HepG2 (cell line): ENCODE data around the gene TSPAN3. TPM values are rescaled to one million over a fixed set of nuclear protein-coding genes. Genes with fewer than 3 reads are reported as not detected.

ENCODE experiments used
- ATAC-seq: fragments of 200-7000 bp; cut with Tn5 transposase; 3 replicates; pipeline ENCODE4 v1.9.1; 2020; ENCODE audit warnings: mild to moderate bottlenecking, moderate library complexity
- BruUV-seq: library from RNA; stranded (reverse); fragments of 400-500 nt; replicated peaks from 2 replicates; lab custom pipeline; 2021; lab: Mats Ljungman, UMichigan
- CTCF ChIA-PET: fragments of 300-600 bp; formaldehyde crosslinking; extraction: SDS; loops from one replicate; lab custom pipeline; 2021; ENCODE audit warnings: low total read pairs, inconsistent platforms, low intra/inter-chr PET ratio; lab: Yijun Ruan, JAX
- POLR2A ChIA-PET: fragments of 350-600 bp; sonication (Branson Sonifier 250); formaldehyde crosslinking; loops from one replicate; lab custom pipeline; 2020; ENCODE audit warnings: antibody characterized with exemption, inconsistent platforms; lab: Yijun Ruan, JAX
- DNase-seq: peaks from one replicate; pipeline ENCODE4 v3.0.0-alpha.2; 2015; ENCODE audit warnings: low spot score
- FAIRE-seq: peaks from 3 replicates; lab custom pipeline; 2011; peaks lifted over from hg19 to GRCh38; lab: Jason Lieb, UNC
- H2AFZ ChIP-seq: one replicate; pipeline ENCODE4 v1.6.1; 2011; ENCODE audit warnings: low read length, inconsistent platforms
- H3K27ac ChIP-seq: fragments of 300-600 bp; 3 replicates; pipeline ENCODE4 v1.8.0; 2011; ENCODE audit warnings: mixed run types, mild to moderate bottlenecking, mixed read lengths, low read length, inconsistent platforms; ENCODE audit not compliant: insufficient read depth; ENCODE audit errors: extremely low read length
- H3K27me3 ChIP-seq, 2 experiments: fragments of 200-600 bp in 1 of 2; 2 replicates in 1 of 2; 3 replicates in 1 of 2; pipeline versions ENCODE4 v1.6.0 to v1.8.0; 2011; ENCODE audit warnings: low read length in 2 of 2, mild to moderate bottlenecking in 2 of 2, moderate library complexity in 2 of 2, inconsistent platforms in 1 of 2; ENCODE audit not compliant: insufficient read depth in 2 of 2, control insufficient read depth in 1 of 2
- H3K36me3 ChIP-seq, 2 experiments: fragments of 200-600 bp in 1 of 2; replicated peaks in 1 of 2; 2 replicates in 1 of 2; 3 replicates in 1 of 2; pipeline versions ENCODE4 v1.5.1 to v1.8.0; 2011; ENCODE audit warnings: low read length in 2 of 2, inconsistent platforms in 1 of 2; ENCODE audit not compliant: insufficient read depth in 2 of 2, control insufficient read depth in 1 of 2
- H3K4me1 ChIP-seq: 2 replicates; pipeline ENCODE4 v1.5.1; 2012; ENCODE audit warnings: low read length, inconsistent platforms; ENCODE audit not compliant: insufficient read depth
- H3K4me2 ChIP-seq: 2 replicates; pipeline ENCODE4 v1.6.0; 2011; ENCODE audit warnings: low read depth, low read length, inconsistent platforms
- H3K4me3 ChIP-seq, 3 experiments: fragments of 200-600 bp in 1 of 3; sonication (generic), shearing (Covaris generic) in 1 of 3; replicated peaks in 1 of 3; 2 replicates each; pipeline ENCODE4 v1.5.1; 2011 to 2016; ENCODE audit warnings: low read length in 3 of 3, inconsistent platforms in 2 of 3, low read depth in 2 of 3, mild to moderate bottlenecking in 2 of 3, control low read depth in 1 of 3, mixed read lengths in 1 of 3; ENCODE audit not compliant: insufficient read depth in 1 of 3
- H3K79me2 ChIP-seq: one replicate; pipeline ENCODE4 v1.6.1; 2011; ENCODE audit warnings: low read length, inconsistent platforms; ENCODE audit not compliant: insufficient read depth
- H3K9ac ChIP-seq: 2 replicates; pipeline ENCODE4 v1.6.0; 2011; ENCODE audit warnings: mild to moderate bottlenecking, low read depth, low read length, inconsistent platforms; ENCODE audit not compliant: insufficient read depth
- H3K9me3 ChIP-seq: 2 replicates; pipeline ENCODE4 v1.5.1; 2012; ENCODE audit warnings: mild to moderate bottlenecking, low read length
- H4K20me1 ChIP-seq: 2 replicates; pipeline ENCODE4 v1.6.0; 2011; ENCODE audit warnings: inconsistent platforms, mild to moderate bottlenecking, low read length, moderate library complexity; ENCODE audit not compliant: insufficient read depth
- CEBPB ChIP-seq: IDR thresholded peaks from 2 replicates; pipeline ENCODE4 v1.6.1; 2011; ENCODE audit warnings: low read depth, low read length, improper control_type of control experiment, borderline replicate concordance
- CEBPG ChIP-seq: IDR thresholded peaks from 2 replicates; pipeline ENCODE4 v1.6.1; 2016
- GATAD2A ChIP-seq: IDR thresholded peaks from 2 replicates; pipeline ENCODE4 v1.6.1; 2016
- HNF4A ChIP-seq: sonication (generic); formaldehyde crosslinking; IDR thresholded peaks from 2 replicates; pipeline ENCODE4 v1.4.0; 2020; ENCODE audit warnings: missing genetic modification reagents
- HNF4G ChIP-seq, 2 experiments: sonication (generic) in 1 of 2; formaldehyde crosslinking in 1 of 2; IDR thresholded peaks; 2 replicates each; pipeline versions ENCODE4 v1.4.0 to v1.6.1; 2011 to 2020; ENCODE audit warnings: borderline replicate concordance in 2 of 2, low read depth in 2 of 2, mild to moderate bottlenecking in 2 of 2, low read length in 1 of 2, missing genetic modification reagents in 1 of 2, moderate library complexity in 1 of 2
- PHF21A ChIP-seq: sonication (generic); formaldehyde crosslinking; IDR thresholded peaks from 2 replicates; pipeline ENCODE4 v1.5.0; 2020; ENCODE audit warnings: mild to moderate bottlenecking, missing genetic modification reagents
- SALL1 ChIP-seq: sonication (generic); formaldehyde crosslinking; IDR thresholded peaks from 2 replicates; pipeline ENCODE4 v1.8.0; 2022; ENCODE audit warnings: mild to moderate bottlenecking, missing genetic modification reagents
- ZIK1 ChIP-seq: sonication (generic); formaldehyde crosslinking; IDR thresholded peaks from 2 replicates; pipeline ENCODE4 v1.5.0; 2020; ENCODE audit warnings: mild to moderate bottlenecking, low read depth, missing genetic modification reagents, borderline replicate concordance
- ZNF768 ChIP-seq: sonication (generic); formaldehyde crosslinking; IDR thresholded peaks from 2 replicates; pipeline ENCODE4 v1.4.0; 2020; ENCODE audit warnings: missing genetic modification reagents
- ZNF891 ChIP-seq: sonication (generic); formaldehyde crosslinking; IDR thresholded peaks from 2 replicates; pipeline ENCODE4 v1.5.0; 2020; ENCODE audit warnings: mild to moderate bottlenecking, missing genetic modification reagents
- WGBS: methylation state at CpG from one replicate; pipeline ENCODE4 v1.1.6; 2017; ENCODE audit warnings: low lambda C conversion rate; 5-methylcytosine and 5-hydroxymethylcytosine counted together
- in situ Hi-C: cut with HindIII; loops from 2 replicates; pipeline ENCODE4 v1.10.0; 2017; ENCODE audit warnings: low pct_unique_long_range_greater_than_20kb; ENCODE audit not compliant: extremely low pct_ligation_motif_present
- intact Hi-C: fragments of 100-400 bp; cut with micrococcal nuclease; formaldehyde crosslinking; loops from one replicate; pipeline ENCODE4 v1.10.0; 2022; ENCODE audit not compliant: unreplicated experiment
- polyA plus RNA-seq, 8 experiments: library from polyadenylated mRNA; depleted of rRNA in 3 of 8; stranded (reverse) in 7 of 8; unstranded in 1 of 8; fragments of >200 nt; fragmentation: Illumina TruSeq in 4 of 8; extraction: Trizol in 4 of 8; gene quantifications; 2 replicates each; pipeline versions ENCODE4 v1.2.1 to v1.2.3, GENCODE V29; 2011 to 2016; ENCODE audit warnings: low read depth in 4 of 8, missing spikeins in 1 of 8, mixed read lengths in 1 of 8; ENCODE audit not compliant: insufficient read depth in 1 of 8
- total RNA-seq, 5 experiments: library from RNA; depleted of rRNA; stranded (reverse); fragments of >200 nt; fragmentation: Illumina TruSeq; extraction: Trizol; gene quantifications; 2 replicates each; pipeline ENCODE4 v1.2.3, GENCODE V29; 2016; ENCODE audit warnings: low read depth in 1 of 5
- TF ChIP-seq, protein P1 (sequence below): sonication (generic); formaldehyde crosslinking; IDR thresholded peaks from 2 replicates; pipeline ENCODE4 v1.8.1; 2023; ENCODE audit warnings: mild to moderate bottlenecking, moderate library complexity, missing genetic modification reagents

Gene TSPAN3
- total and polyA plus RNA-seq, 2 of the 13 experiments (the other 11 are each of a cell fraction or from before 2014, with no cell fraction given): 167 to 170 TPM

DNA sequence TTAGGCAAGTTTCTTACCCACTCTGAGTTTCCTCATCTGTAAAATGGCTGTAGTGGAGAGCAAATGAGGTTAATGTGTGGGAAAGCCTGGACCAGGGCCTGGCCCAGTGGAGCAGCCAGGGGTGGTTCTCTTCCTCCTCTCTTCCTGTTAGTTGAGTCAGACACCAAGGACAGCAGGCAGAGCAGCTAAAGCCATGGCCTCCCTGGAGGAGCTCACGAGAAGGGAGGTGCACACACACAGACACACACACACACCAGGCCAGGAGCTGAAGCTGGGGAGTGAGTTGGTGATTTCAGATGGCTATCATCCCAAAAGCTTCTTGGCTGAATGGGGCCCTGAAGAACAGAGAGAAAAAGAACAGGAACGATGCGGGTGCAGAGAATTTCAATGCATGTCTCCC, 33.2 kb upstream of the TSPAN3 start (continued):
- TF ChIP-seq, protein P1, sequence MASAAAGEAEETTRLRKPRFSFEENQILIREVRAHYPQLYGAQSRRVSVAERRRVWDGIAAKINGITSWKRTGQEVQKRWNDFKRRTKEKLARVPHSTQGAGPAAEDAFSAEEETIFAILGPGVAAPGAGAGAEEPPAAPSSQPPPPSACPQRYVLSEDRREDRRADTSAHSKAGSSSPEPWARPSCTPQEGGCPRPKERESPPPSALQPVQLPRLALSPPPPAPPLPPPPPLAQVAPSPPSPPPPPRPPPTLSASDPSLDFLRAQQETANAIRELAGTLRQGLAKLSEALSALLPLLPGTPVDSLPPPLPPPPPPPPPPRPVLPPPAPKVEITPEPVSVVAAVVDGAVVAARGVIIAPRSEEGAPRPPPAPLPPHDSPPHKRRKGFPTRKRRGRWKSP (CRISPR knock-in tag): no peak

DNA sequence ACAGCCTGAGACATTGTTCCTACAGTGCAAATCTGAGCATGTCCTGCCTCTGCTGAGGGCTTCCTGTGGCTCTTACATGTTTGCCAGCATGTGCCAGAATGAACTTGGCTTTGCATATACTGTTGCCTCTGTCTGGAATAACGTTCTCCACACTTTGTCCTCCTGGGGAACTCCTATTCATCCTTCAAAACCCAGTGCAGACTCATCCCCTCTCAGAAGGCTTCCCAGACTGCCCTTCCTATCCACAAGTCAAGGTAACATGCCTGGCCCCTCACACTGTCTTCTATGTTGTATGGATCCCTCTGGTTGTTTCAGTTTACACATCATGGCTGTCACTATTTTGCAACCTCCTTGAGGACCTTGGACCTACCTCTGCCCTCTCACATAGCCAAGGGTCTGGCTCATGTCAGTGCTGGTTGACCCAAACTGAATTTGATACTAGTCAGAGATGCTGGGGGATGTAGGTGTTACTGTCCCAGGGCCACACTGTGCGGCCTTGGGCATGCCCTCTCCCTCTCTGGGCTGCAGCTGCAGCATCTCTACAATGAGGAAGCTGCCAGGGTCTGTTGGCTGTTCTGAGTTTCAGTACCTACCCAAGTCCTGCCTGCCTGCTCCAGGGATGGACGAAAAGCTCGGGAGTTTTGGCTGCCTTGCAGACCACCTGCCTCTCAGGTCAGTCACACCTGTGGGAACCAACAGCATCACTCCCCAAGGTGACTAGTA, 29.0 kb upstream of the TSPAN3 start:
- H3K9ac ChIP-seq: no peak overlapping the region
- H2AFZ ChIP-seq: no peak overlapping the region
- no peaks in the 10 kb centered on the region for H4K20me1 ChIP-seq
- no TSS peak for BruUV-seq
- H3K27me3 ChIP-seq: no peaks in the 10 kb centered on the region
- peaks cover 31% of the 10 kb centered on the region for H3K4me1 ChIP-seq
- POLR2A ChIA-PET: no interaction called here
- no peaks in the 10 kb centered on the region for H3K79me2 ChIP-seq
- no peak overlapping the region for H3K4me3 ChIP-seq
- ATAC-seq (peak; percentile 53), DNase-seq (no peak), FAIRE-seq (no peak)
- no peaks in the 10 kb centered on the region for H3K36me3 ChIP-seq
- no peaks in the 10 kb centered on the region for H3K9me3 ChIP-seq
- in situ Hi-C loops (no loop called here), intact Hi-C loops (no loop called here)
- no peak overlapping the region for H3K4me2 ChIP-seq
- 55% methylated on average over 3 of the region's 4 CpGs for WGBS
- CTCF ChIA-PET: no interaction called here
- H3K27ac ChIP-seq: no peak overlapping the region
- peak; percentile 89 for TF ChIP-seq ZNF768 (CRISPR knock-in tag)
- TF ChIP-seq ZNF891: no peak
- TF ChIP-seq PHF21A (CRISPR knock-in tag): 0 out of 2 replicates have a peak, but pooled peaks have one; percentile 18
- TF ChIP-seq HNF4A (CRISPR knock-in tag): peak; percentile 68
- peak; percentile 33; the same call in 1 of the 2 replicates for TF ChIP-seq CEBPB
- peak; percentile 57; the same call in 1 of the 2 replicates for TF ChIP-seq HNF4G (IDR thresholded peaks at IDR 0.05; ENCODE audit: borderline replicate concordance, low read depth, low read length)
- no peak for TF ChIP-seq HNF4G (CRISPR knock-in tag; IDR thresholded peaks at IDR 0.05; ENCODE audit: borderline replicate concordance, low read depth)
- 0 out of 2 replicates have a peak, but pooled peaks have one; percentile 22 for TF ChIP-seq GATAD2A
- peak; percentile 49; the same call in 1 of the 2 replicates for TF ChIP-seq SALL1 (CRISPR knock-in tag)
- TF ChIP-seq ZIK1 (CRISPR knock-in tag): no peak
- peak; percentile 37; the same call in 1 of the 2 replicates for TF ChIP-seq CEBPG (CRISPR knock-in tag)
